ENCODE measurements around the gene SUMO2.
"Not testable (repeated sequence)": the region's sequence is repeated elsewhere in the genome, so short reads cannot be mapped to it uniquely, and the experiment has no call there.

The SUMO2 gene

GRCh38 chr17:75182569-75183436, at the start of gene SUMO2:
Gene SUMO2, minus strand, starts transcription at chr17:75182959. Its CDS starts 125 bp downstream, at chr17:75182834.
- peak; percentile 90 to 96 (median 95) for DNase-seq

GRCh38 chr17:75231741-75232464, 49.1 kb upstream of the SUMO2 start:
- no peak for DNase-seq

GRCh38 chr17:75231071-75231470, 48.3 kb upstream of the SUMO2 start:
- DNase-seq, result no peak

GRCh38 chr17:75228847-75229246, 46.1 kb upstream of the SUMO2 start:
- DNase-seq, result no peak

- no peak for DNase-seq
Measured at GRCh38 chr17:75228305-75228704, 45.5 kb upstream of the SUMO2 start.

GRCh38 chr17:75227729-75228128, 45.0 kb upstream of the SUMO2 start:
- no peak for DNase-seq

- no peak for DNase-seq
Measured at GRCh38 chr17:75225016-75225415, 42.3 kb upstream of the SUMO2 start.

GRCh38 chr17:75219815-75220214, 37.1 kb upstream of the SUMO2 start:
- DNase-seq, result no peak

GRCh38 chr17:75218131-75218530, 35.4 kb upstream of the SUMO2 start:
- no peak for DNase-seq

- no peak for DNase-seq
Measured at GRCh38 chr17:75209061-75209460, 26.3 kb upstream of the SUMO2 start.

GRCh38 chr17:75208161-75208560, 25.4 kb upstream of the SUMO2 start:
- DNase-seq, result no peak

GRCh38 chr17:75207760-75208159, 25.0 kb upstream of the SUMO2 start:
- DNase-seq, result no peak

GRCh38 chr17:75207050-75207407, 24.3 kb upstream of the SUMO2 start:
- DNase-seq, result not testable (repeated sequence)

GRCh38 chr17:75205793-75206163, 23.0 kb upstream of the SUMO2 start:
- DNase-seq, result no peak

GRCh38 chr17:75205037-75205792, 22.5 kb upstream of the SUMO2 start, which contains the start of gene NUP85:
Gene NUP85, plus strand, starts transcription at chr17:75205679. Its CDS starts 83 bp downstream, at chr17:75205762.
- DNase-seq, result peak; percentile 84 to 91 (median 87)

- no peak for DNase-seq
Measured at GRCh38 chr17:75199886-75200618, 17.3 kb upstream of the SUMO2 start.

- DNase-seq, result no peak
Measured at GRCh38 chr17:75194879-75195278, 12.1 kb upstream of the SUMO2 start.

GRCh38 chr17:75191584-75191983, 8.8 kb upstream of the SUMO2 start:
- no peak for DNase-seq

- DNase-seq, result no peak
Measured at GRCh38 chr17:75188614-75189013, 5.9 kb upstream of the SUMO2 start.

- no peak for DNase-seq
Measured at GRCh38 chr17:75183999-75184884, 1.5 kb upstream of the SUMO2 start.

- DNase-seq, result peak in 2 of 4 experiments; percentile 42 to 46
Measured at GRCh38 chr17:75182319-75182568, 515 bp downstream of the SUMO2 start.
